ENCODE results near the gene MPC1.

Gene MPC1

DNA sequence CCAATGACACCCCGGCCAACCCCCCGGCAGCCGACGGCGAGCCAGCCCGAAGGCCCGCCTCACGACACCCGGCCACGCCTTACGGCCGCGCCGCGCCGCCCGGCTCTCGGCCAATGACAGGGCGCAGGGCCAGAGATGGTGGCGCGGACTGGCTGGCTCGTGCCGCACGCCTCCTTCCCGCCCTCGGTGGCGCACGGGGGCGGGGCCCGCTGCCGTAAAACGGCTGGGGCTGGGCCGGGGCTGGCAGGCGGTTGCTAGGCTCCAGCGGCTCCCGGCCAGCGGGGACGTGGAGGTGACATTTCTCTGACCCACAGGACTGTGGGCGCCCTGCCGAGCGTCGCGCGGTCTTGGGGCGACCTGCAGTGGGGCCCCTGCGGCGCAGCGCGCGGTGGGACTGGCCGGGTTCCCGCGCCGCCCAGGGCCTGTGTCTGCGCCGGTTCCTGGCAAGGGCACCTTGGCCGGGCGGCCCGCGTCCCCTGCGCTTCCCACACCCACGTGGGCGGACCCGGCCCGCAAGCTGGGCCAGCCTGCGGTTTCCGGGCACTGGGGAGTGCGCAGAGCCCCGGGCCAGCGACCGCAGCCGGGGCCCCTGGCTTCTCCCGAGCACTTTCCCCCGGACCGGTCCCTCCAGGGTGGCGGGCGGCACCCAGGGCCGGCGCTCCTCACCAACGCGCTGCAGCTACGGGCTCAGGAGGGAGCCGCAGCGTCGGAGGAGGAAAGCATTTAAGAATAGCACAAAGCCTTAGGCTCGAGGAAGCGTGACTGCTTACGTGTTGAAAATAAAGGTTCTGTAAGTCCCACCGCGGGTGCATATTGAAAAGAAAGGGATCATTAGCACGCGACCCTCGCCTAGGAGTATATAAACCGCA lies at the start of gene MPC1:
TSS of gene MPC1 (minus strand) at position 8 of the 869 bp plus-strand sequence. CDS start 64 bp downstream, outside the sequence.
- peak; percentile 93 for ATAC-seq (ENCODE audit: low read depth)
- H3K9me3 ChIP-seq (ENCODE audit: severe bottlenecking) = no peaks in the 10 kb centered on the region
- H3K36me3 ChIP-seq (ENCODE audit: low read depth) = no peaks in the 10 kb centered on the region
- no peaks in the 10 kb centered on the region for H3K4me1 ChIP-seq (ENCODE audit: insufficient read depth, poor library complexity, severe bottlenecking)
- no peak for TF ChIP-seq CTCF (IDR thresholded peaks at IDR 0.05; ENCODE audit: poor library complexity, severe bottlenecking)
- peak; percentile 92 for DNase-seq (ENCODE audit: low spot score)
- H3K27me3 ChIP-seq (ENCODE audit: insufficient read depth, poor library complexity, severe bottlenecking) = no peaks in the 10 kb centered on the region
- peak within 1 kb of the TSS; percentile 68 for H3K27ac ChIP-seq (ENCODE audit: poor library complexity, severe bottlenecking)
- peak within 1 kb of the TSS; percentile 91 for H3K4me3 ChIP-seq (ENCODE audit: severe bottlenecking)

GRCh38 chr6:166430269-166430668 lies 47.5 kb upstream of the MPC1 start:
- ATAC-seq (ENCODE audit: low read depth) (no peak), DNase-seq (ENCODE audit: low spot score) (no peak)
- Histone ChIP-seq H3K36me3 (ENCODE audit: low read depth) (peaks cover 26% of the 10 kb centered on the region), H3K27ac (ENCODE audit: poor library complexity, severe bottlenecking) (no peak overlapping the region), H3K4me1 (ENCODE audit: insufficient read depth, poor library complexity, severe bottlenecking) (no peaks in the 10 kb centered on the region), H3K9me3 (ENCODE audit: severe bottlenecking) (no peaks in the 10 kb centered on the region), H3K4me3 (ENCODE audit: severe bottlenecking) (no peak overlapping the region), H3K27me3 (ENCODE audit: insufficient read depth, poor library complexity, severe bottlenecking) (no peaks in the 10 kb centered on the region)
- TF ChIP-seq CTCF (IDR thresholded peaks at IDR 0.05; ENCODE audit: poor library complexity, severe bottlenecking) = no peak

DNA sequence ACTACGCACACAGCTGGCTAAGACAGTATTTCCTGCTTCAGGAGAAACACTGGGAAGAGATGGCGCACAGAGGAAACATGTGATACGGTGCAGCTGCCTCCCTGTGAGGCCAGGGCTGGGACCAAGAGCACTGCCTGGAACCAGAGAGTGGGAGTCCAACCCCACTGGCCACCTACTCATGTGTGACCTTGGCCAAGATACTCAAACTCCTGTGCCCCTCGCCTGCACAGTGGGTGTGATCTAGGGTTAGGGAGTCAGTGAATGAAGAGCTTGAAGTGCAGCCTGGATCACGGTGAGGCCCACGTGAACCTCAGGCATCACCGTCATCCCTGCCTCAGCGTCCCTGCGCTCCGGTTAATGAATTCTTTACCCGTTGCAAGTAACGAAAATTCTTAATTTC lies 41.7 kb upstream of the MPC1 start:
- Histone ChIP-seq H3K27ac (ENCODE audit: poor library complexity, severe bottlenecking) (no peak overlapping the region), H3K27me3 (ENCODE audit: insufficient read depth, poor library complexity, severe bottlenecking) (no peaks in the 10 kb centered on the region), H3K9me3 (ENCODE audit: severe bottlenecking) (no peaks in the 10 kb centered on the region), H3K36me3 (ENCODE audit: low read depth) (peaks cover 8% of the 10 kb centered on the region; the same call in 1 of the 2 replicates), H3K4me3 (ENCODE audit: severe bottlenecking) (no peak overlapping the region), H3K4me1 (ENCODE audit: insufficient read depth, poor library complexity, severe bottlenecking) (no peaks in the 10 kb centered on the region)
- DNase-seq (ENCODE audit: low spot score) (no peak), ATAC-seq (ENCODE audit: low read depth) (no peak)
- no peak for TF ChIP-seq CTCF (IDR thresholded peaks at IDR 0.05; ENCODE audit: poor library complexity, severe bottlenecking)

DNA sequence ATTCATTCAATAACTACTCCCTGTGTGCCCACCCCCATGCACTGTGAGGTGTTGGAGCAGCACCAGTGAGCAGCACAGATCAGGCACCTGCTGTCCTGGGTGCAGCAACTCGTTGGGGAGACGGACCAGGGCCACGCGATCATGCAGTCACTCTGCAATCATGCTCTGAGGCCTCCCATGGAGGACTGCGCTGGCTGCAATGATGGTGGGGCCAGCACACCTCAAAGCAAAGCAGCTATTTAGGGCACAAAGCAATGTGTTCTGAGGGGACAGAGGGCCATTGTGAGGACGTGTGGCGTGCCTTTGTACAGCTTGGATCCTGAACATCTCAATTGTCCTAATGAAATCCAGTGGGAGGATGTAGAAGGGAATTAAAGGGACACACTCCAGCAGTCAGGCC lies 41.0 kb upstream of the MPC1 start:
- Histone ChIP-seq H3K4me3 (ENCODE audit: severe bottlenecking) (no peak overlapping the region), H3K27ac (ENCODE audit: poor library complexity, severe bottlenecking) (no peak overlapping the region), H3K36me3 (ENCODE audit: low read depth) (peaks cover 6% of the 10 kb centered on the region; the same call in 1 of the 2 replicates), H3K9me3 (ENCODE audit: severe bottlenecking) (no peaks in the 10 kb centered on the region), H3K4me1 (ENCODE audit: insufficient read depth, poor library complexity, severe bottlenecking) (no peaks in the 10 kb centered on the region), H3K27me3 (ENCODE audit: insufficient read depth, poor library complexity, severe bottlenecking) (no peaks in the 10 kb centered on the region)
- no peak for ATAC-seq (ENCODE audit: low read depth)
- DNase-seq (ENCODE audit: low spot score) = no peak
- TF ChIP-seq CTCF (IDR thresholded peaks at IDR 0.05; ENCODE audit: poor library complexity, severe bottlenecking) = no peak

Data from RWPE2 (cell line).